ENCODE results near the gene KMT2B.

GRCh38 chr19:35775046-35775297, 57.2 kb downstream of the KMT2B start:
- TF ChIP-seq POLR2AphosphoS5 (IDR thresholded peaks at IDR 0.05): no peak
- TF ChIP-seq CTCF (IDR thresholded peaks at IDR 0.05): no peak
